CD4-positive, alpha-beta T cell treated with Interferon gamma for 1 hour (primary cell): ENCODE data around the gene HTT.
A peak's percentile ranks its signal among the peaks of the same experiment; 100 is the strongest.

Experiments used
- DNase-seq: peaks from one replicate; pipeline ENCODE4 v3.0.0-alpha.2; 2020

HTT gene

GRCh38 chr4:3074078-3074845, at the start of gene HTT, which contains the start of gene HTT-AS:
Gene HTT, plus strand, starts transcription at chr4:3074681. Its CDS starts 145 bp downstream, at chr4:3074826.
Gene HTT-AS, minus strand, starts transcription at chr4:3074538.
- DNase-seq = peak; percentile 95

- DNase-seq = no peak
These were observed 48.6 kb upstream of the HTT start for GRCh38 chr4:3025881-3026280.

- no peak for DNase-seq
These were observed 47.9 kb upstream of the HTT start for GRCh38 chr4:3026540-3026939.

DNA sequence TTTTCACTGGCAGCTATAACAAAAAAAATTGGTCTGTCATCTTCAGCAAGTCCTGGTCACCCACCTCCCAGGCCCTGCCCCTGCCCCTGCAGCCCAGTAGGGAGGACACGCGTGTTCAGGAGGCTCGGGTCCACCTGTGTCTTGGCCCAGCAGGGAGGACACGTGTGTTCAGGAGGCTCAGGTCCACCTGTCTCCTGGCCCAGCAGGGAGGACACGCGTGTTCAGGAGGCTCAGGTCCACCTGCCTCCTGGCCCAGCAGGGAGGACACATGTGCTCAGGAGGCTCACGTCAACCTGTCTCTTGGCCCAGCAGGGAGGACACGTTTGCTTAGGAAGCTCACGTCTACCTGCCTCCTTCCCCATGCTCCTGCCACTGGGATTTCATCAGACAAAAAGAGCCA, 45.0 kb upstream of the HTT start:
- DNase-seq = no peak

DNA sequence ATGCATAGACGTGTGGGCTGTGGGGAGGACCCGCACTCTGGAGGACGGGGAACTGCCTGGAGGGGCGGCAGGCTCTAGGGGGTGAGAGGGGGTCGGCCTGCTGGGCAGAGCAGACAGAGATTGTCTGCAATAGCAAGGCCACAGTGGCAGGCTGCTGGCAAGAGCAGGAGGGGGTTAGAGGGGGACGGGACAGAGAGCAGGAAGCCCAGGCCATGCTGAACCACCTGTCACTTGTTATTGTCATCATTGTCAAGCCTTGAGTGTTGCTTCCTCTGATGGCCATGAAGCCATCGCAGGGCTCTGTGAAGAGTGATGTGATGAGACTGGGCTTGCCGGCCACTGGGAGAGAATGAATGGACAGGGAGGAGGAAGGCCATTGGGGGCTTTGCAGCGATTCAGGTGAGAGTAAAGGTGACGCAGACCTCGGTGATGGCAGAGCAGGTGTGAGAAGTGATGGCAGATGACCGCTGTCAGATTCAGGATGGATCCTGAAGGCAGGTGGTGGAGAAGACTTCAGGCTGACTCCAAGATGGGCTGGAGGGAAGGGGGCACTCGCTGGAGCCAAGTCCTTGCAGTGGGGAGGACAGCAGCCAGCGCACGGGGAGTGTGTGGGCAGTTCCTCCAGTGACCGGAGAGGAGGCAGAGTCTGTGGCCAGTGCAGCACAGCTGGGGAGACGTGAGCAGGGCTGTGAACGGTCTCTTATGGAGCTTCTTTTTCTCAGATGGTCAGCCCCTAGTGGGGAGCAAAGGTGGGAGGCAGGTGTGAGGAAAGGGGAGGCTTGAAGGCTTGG, 43.7 kb upstream of the HTT start:
- DNase-seq = no peak

GRCh38 chr4:3031357-3032082, 43.0 kb upstream of the HTT start:
- no peak for DNase-seq

GRCh38 chr4:3034231-3034630, 40.2 kb upstream of the HTT start:
- no peak for DNase-seq

GRCh38 chr4:3035249-3035648, 39.2 kb upstream of the HTT start:
- DNase-seq = no peak

GRCh38 chr4:3035674-3036073, 38.8 kb upstream of the HTT start:
- no peak for DNase-seq

GRCh38 chr4:3036131-3036952, 38.1 kb upstream of the HTT start:
- DNase-seq = no peak

GRCh38 chr4:3037957-3038461, 36.5 kb upstream of the HTT start:
- DNase-seq = peak; percentile 8

- DNase-seq = no peak
These were observed 34.6 kb upstream of the HTT start for GRCh38 chr4:3039706-3040366.

DNA sequence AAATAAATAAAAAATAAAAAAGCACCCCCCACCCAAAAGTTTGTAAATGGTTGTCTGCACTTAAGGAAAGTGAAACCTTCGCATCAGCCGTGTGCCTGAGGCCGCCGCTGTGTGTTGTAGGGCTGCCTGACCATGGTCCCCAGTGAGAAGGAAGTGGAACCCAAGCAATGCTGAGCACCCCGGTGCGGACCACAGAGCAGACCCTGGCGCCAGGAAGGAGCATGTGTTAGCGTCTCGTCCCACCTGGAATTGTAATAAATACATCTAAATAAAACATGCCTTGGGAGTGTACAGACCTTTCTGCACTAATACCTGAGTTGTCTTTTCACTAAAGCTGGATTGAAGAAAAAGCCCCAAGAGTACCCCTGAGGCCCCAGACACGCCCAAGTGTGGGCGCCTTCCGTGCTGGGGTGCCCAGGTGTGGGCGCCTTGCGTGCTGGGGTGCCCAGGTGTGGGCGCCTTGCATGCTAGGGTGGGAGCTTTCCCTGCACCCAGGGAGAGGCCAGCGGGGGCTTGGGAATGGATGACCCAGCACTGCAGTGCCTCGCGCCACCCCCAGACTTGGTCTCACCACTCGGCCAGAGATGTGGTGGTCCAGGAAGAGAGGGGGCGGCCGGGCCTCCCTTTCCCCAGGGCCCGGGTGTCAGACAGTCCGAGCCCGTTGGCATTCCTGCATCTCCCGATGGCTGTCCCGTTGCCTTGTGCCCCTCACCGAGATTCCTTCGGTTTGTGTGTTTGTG, 33.9 kb upstream of the HTT start:
- no peak for DNase-seq

GRCh38 chr4:3041192-3042142, 33.0 kb upstream of the HTT start:
- DNase-seq = peak; percentile 68

- DNase-seq = no peak
These were observed 32.3 kb upstream of the HTT start for GRCh38 chr4:3042226-3042625.

- peak; percentile 44 for DNase-seq
These were observed 31.0 kb upstream of the HTT start for GRCh38 chr4:3043282-3044020.

DNA sequence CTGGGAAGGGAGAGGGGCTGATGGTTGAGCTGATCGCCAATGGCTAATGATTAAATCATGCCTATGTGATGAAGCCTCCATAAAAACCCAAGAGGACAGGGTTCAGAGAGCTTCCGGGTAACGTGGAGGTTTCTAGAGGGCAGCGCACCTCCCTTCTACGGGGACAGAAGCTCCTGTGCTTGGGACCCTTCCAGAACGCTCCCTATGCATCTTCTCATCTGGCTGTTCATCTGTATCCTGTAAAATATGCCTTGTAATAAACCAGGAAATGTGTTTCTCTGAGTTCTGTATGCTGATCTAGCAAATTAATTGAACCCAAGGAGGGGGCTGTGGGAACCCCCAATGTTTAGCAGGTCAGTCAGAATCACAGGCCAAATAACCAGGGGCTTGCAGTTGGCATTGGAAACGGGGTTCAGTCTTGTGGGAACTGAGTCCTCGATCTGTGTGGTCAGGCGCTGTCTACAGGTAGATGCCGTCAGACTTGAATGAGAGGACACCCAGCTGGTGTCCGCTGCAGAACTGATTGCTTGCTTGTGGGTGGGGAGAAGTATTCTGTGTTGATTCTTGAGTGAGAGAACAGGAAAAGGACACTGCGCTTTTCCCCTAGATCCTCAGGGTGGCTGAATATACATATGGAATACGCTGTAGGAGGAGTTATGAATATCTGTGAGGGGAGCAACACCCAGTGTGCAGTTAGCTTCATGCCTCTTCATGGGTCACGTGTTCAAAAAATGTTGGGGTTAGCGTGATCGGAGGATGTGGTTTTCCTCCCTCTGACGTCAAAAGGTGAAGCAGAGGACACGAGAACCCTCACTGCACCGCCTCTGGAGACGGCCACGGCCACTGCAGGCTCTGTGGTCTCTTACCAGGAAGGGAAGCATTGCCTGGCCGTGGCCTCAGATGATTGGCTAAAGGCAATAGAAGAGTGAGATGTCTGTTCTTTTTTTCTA, 29.3 kb upstream of the HTT start:
- DNase-seq = peak; percentile 91

DNA sequence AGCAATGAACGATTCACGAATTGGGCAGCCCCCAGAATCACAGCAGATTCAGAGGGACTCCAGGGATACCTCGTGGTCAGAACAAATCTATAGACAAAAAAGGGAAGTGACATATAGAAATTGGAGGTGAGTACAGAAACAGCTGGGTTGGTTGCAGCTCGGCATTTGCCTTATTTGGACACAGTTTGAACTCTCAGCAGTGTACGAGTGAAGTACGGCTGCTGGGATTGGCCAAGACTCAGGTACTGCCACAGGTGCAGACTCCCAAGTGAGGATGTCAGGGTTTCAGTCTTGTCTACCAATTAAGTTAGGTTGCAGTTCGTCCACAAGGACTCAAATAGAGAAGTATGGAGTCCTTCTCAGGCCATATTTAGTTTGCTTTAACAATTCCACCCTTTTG, 28.3 kb upstream of the HTT start:
- DNase-seq = peak; percentile 52
